T-helper 17 cell (primary cell): ENCODE measurements around the gene UNC5C. TPM values are rescaled to one million over a fixed set of nuclear protein-coding genes. Genes with fewer than 3 reads are reported as not detected.

Experiments used
- ATAC-seq: fragments of 150-1000 bp; cut with Tn5 transposase; 2 replicates; pipeline ENCODE4 v1.10.0; 2021; ENCODE audit warnings: mild to moderate bottlenecking, moderate library complexity
- DNase-seq, 3 donors: peaks; one replicate each; pipeline versions ENCODE4 v3.0.0 to v3.0.0-alpha.2; 2020 to 2021
- H3K9me3 ChIP-seq: one replicate; pipeline ENCODE4 v1.7.0; 2013; ENCODE audit warnings: low read length, mild to moderate bottlenecking; ENCODE audit not compliant: control insufficient read depth, poor library complexity, severe bottlenecking
- H3K27ac Mint-ChIP-seq: one replicate; pipeline ENCODE4 v1.8.0; 2022; ENCODE audit warnings: mild to moderate bottlenecking, moderate library complexity, mixed read lengths
- H3K27me3 Mint-ChIP-seq: one replicate; pipeline ENCODE4 v1.8.0; 2022; ENCODE audit warnings: mixed read lengths
- H3K36me3 Mint-ChIP-seq: one replicate; pipeline ENCODE4 v1.8.0; 2022; ENCODE audit warnings: low read depth, mixed read lengths
- H3K4me1 Mint-ChIP-seq: one replicate; pipeline ENCODE4 v1.8.0; 2022; ENCODE audit warnings: mild to moderate bottlenecking, mixed read lengths
- H3K4me3 Mint-ChIP-seq: one replicate; pipeline ENCODE4 v1.8.0; 2022; ENCODE audit warnings: mild to moderate bottlenecking, moderate library complexity, mixed read lengths
- total RNA-seq, 4 donors: library from RNA in 2 of 4; stranded (reverse) in 2 of 4; gene quantifications; one replicate each; pipeline ENCODE4 v1.2.3 and lab custom pipeline; 2022 to 2026

Gene UNC5C
- total RNA-seq, 2 donors from 2014 or later: 0.18 TPM; not detected in 1

GRCh38 chr4:95355021-95355420 lies 193.8 kb downstream of the UNC5C start:
- no peaks in the 10 kb centered on the region for H3K4me1 Mint-ChIP-seq
- no peak overlapping the region for H3K27ac Mint-ChIP-seq
- no peaks in the 10 kb centered on the region for H3K9me3 ChIP-seq
- no peak for DNase-seq
- no peaks in the 10 kb centered on the region for H3K27me3 Mint-ChIP-seq
- no peak overlapping the region for H3K4me3 Mint-ChIP-seq
- H3K36me3 Mint-ChIP-seq: no peaks in the 10 kb centered on the region
- ATAC-seq: no peak

DNA sequence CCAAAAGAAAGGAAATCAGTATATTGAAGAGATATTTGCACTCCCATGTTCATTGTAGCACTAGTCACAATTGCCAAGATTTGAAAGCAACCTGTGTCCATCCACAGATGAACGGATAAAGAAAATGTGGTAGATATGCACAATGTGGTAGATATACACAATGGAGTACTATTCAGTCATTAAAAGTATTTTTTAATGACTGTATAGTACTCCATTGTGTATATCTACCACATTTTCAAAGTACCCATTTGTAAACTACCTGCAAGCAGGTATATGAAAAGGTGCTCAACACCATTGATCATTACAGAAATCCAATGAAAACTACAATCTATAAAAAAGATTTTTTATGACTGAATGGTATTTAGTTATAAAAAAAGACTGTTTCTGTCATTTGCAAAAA lies 200.4 kb downstream of the UNC5C start:
- DNase-seq (no peak), ATAC-seq (no peak)
- Mint-ChIP-seq H3K4me1 (no peaks in the 10 kb centered on the region), H3K36me3 (no peaks in the 10 kb centered on the region), H3K27ac (no peak overlapping the region), H3K27me3 (no peaks in the 10 kb centered on the region), H3K4me3 (no peak overlapping the region)
- H3K9me3 ChIP-seq: no peaks in the 10 kb centered on the region

GRCh38 chr4:95343235-95343634 lies 205.5 kb downstream of the UNC5C start:
- no peaks in the 10 kb centered on the region for H3K36me3 Mint-ChIP-seq
- no peaks in the 10 kb centered on the region for H3K27me3 Mint-ChIP-seq
- ATAC-seq: no peak
- H3K4me1 Mint-ChIP-seq: no peaks in the 10 kb centered on the region
- no peak overlapping the region for H3K4me3 Mint-ChIP-seq
- H3K27ac Mint-ChIP-seq: no peak overlapping the region
- H3K9me3 ChIP-seq: no peaks in the 10 kb centered on the region
- DNase-seq: no peak

DNA sequence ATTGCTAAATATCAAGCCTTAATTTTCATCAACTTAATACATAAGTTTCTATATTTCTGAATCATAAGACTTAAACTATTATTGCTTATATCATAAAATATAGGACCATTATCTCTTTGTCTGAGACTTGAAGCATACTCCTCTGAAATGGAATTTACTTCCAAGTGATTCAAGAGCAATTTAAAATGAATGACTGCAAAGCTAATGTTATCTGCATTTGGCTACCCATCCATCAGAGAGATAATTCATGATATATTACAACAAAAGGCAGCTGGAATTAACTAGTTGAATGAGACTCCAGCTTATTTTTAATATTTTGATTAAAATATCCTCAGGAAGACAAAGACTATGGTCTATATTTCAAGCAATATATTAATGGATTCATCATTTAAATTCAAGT lies 208.6 kb downstream of the UNC5C start:
- Mint-ChIP-seq H3K36me3 (no peaks in the 10 kb centered on the region), H3K4me1 (no peaks in the 10 kb centered on the region), H3K4me3 (no peak overlapping the region), H3K27ac (no peak overlapping the region), H3K27me3 (peaks cover 5% of the 10 kb centered on the region)
- DNase-seq (no peak), ATAC-seq (no peak)
- no peaks in the 10 kb centered on the region for H3K9me3 ChIP-seq

- Mint-ChIP-seq H3K4me1 (no peaks in the 10 kb centered on the region), H3K36me3 (no peaks in the 10 kb centered on the region)
These were observed 223.1 kb downstream of the UNC5C start for GRCh38 chr4:95325665-95326064.

DNA sequence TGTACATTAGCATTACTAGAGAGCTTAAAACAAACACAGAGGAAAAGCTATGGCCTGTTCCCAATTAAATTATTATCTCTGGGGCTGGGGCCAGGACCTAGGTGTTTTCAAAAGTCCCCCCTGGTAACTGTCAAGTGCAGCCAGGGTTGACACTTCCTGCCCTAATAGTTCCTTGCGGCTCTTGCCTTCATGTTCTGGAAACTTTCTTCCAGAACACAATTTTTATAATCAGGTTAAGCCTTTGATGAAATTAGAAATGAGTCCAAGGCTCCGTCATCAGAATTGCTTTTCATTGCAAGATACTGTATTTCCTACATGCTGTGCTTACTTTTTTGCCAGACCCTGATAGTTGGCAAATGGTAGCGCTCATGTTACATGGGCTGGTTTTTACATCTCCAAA lies 229.6 kb downstream of the UNC5C start:
- ATAC-seq: no peak
- no peak overlapping the region for H3K27ac Mint-ChIP-seq
- DNase-seq: no peak
- H3K4me3 Mint-ChIP-seq: no peak overlapping the region
- no peaks in the 10 kb centered on the region for H3K9me3 ChIP-seq
- H3K4me1 Mint-ChIP-seq: peaks cover 2% of the 10 kb centered on the region
- H3K27me3 Mint-ChIP-seq: peaks cover under 1% of the 10 kb centered on the region
- H3K36me3 Mint-ChIP-seq: no peaks in the 10 kb centered on the region

More at GRCh38 chr4:95325665-95326064, 223.1 kb downstream of the UNC5C start:
- Mint-ChIP-seq H3K27me3 (no peaks in the 10 kb centered on the region), H3K4me3 (no peak overlapping the region), H3K27ac (no peak overlapping the region)
- DNase-seq (no peak), ATAC-seq (no peak)
- no peaks in the 10 kb centered on the region for H3K9me3 ChIP-seq

DNA sequence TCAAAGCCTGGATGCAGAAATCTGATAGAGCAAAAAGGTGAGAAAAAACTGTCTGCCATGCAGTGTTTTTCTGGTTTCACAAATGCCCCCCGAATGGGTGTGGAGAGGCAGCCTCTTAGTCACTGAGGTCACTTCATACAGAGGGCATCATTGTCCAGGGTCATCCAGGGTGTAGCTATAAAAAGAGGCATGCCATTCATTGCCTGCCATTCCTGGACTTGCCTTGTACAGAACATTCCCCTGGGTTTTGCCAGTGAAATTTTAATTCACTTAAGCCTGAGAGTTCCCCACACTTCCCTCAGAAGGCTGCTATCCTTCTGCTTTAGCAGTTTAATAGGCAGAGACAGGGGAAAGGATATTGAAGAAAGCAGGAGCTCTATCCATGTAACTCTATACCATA lies 230.3 kb downstream of the UNC5C start:
- H3K27me3 Mint-ChIP-seq: peaks cover 5% of the 10 kb centered on the region
- no peaks in the 10 kb centered on the region for H3K36me3 Mint-ChIP-seq
- no peak overlapping the region for H3K27ac Mint-ChIP-seq
- ATAC-seq: no peak
- H3K9me3 ChIP-seq: no peaks in the 10 kb centered on the region
- no peak for DNase-seq
- peaks cover 4% of the 10 kb centered on the region for H3K4me1 Mint-ChIP-seq
- no peak overlapping the region for H3K4me3 Mint-ChIP-seq

DNA sequence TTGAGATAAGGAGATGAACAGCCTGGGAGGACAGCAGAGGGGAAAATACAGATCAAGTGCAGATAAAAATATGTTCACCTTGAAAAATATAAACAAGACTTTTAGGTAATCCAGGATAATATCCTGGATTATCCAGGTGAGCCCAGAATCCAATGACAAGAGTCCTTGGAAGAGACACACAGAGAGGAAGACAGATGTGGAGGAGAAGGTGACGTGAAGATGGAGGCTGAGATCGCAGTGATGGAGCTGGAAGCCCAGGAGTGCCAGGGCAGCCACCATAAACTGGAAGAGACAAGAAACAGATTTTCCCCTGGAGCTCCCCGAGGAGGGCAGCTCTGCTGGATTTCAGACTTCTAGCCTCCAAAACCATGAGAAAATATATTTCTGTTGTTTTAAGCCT lies 230.7 kb downstream of the UNC5C start:
- no peak overlapping the region for H3K27ac Mint-ChIP-seq
- H3K4me3 Mint-ChIP-seq: no peak overlapping the region
- peaks cover 4% of the 10 kb centered on the region for H3K4me1 Mint-ChIP-seq
- DNase-seq (no peak), ATAC-seq (no peak)
- peaks cover 5% of the 10 kb centered on the region for H3K27me3 Mint-ChIP-seq
- no peaks in the 10 kb centered on the region for H3K9me3 ChIP-seq
- no peaks in the 10 kb centered on the region for H3K36me3 Mint-ChIP-seq

DNA sequence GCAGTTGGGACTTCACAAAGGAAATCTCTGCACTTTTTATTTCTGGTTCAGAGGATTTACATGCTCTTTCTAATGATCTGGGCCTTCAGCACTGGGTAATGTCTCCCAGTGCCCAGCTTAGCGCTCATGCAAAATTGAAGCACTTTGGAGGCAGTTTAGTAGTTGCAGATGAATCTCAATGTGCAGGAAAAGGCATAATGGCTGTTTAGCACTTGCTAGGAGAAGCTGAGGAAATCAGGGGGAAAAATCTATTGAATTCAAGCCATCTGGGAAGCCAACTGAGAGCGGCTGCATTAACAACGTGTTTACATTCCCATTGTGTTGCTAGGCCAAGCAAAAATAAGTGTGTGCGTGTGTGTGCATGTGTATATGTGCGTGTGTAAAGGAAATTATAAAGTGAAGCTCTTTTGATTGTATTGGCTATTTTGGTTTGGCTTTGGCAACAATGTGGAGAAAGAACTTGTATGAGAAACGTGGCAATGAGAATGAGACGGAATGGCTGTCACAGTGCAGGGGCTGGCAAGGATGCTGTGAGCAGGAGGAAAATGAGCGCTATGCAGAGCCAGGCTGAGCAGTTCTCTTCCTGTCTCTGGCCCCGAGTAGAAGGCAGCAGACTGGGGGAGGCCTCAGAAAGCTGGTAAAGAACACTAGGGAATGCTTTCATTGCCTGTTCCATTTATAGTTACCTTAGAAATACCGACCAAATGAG lies 231.5 kb downstream of the UNC5C start:
- Mint-ChIP-seq H3K4me1 (peaks cover 4% of the 10 kb centered on the region), H3K36me3 (no peaks in the 10 kb centered on the region), H3K27me3 (peaks cover 5% of the 10 kb centered on the region), H3K4me3 (no peak overlapping the region), H3K27ac (no peak overlapping the region)
- no peaks in the 10 kb centered on the region for H3K9me3 ChIP-seq
- ATAC-seq (no peak), DNase-seq (no peak)

- no peak for ATAC-seq
These were observed 234.2 kb downstream of the UNC5C start for GRCh38 chr4:95314573-95314972.

GRCh38 chr4:95304898-95305297 lies 243.9 kb downstream of the UNC5C start:
- Mint-ChIP-seq H3K4me3 (no peak overlapping the region), H3K4me1 (no peaks in the 10 kb centered on the region), H3K27me3 (no peaks in the 10 kb centered on the region), H3K27ac (no peak overlapping the region), H3K36me3 (no peaks in the 10 kb centered on the region)
- no peak for ATAC-seq
- H3K9me3 ChIP-seq: no peaks in the 10 kb centered on the region
- DNase-seq: no peak

More at GRCh38 chr4:95314573-95314972, 234.2 kb downstream of the UNC5C start:
- no peak for DNase-seq
- Mint-ChIP-seq H3K4me3 (no peak overlapping the region), H3K36me3 (no peaks in the 10 kb centered on the region), H3K27me3 (peaks cover 5% of the 10 kb centered on the region), H3K4me1 (peaks cover 4% of the 10 kb centered on the region), H3K27ac (no peak overlapping the region)
- no peaks in the 10 kb centered on the region for H3K9me3 ChIP-seq

DNA sequence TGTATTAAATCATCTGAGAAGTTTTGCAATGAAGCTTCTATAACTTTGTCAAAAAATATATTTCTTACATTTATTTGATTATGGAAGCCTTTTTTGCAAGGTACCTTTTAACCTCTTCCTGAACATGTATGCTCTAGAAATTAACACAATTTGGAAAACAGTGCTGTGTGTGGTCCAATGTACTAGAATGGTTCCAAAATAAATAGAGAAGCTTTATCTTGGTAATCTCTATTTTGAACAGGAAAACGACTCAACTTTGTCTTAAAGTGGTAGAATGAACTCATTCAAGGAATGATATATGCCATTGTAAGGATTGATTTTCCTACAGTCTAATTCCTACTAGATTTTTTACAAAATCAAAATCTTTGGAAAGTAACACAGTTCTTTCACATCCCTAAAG lies 248.5 kb downstream of the UNC5C start:
- H3K4me1 Mint-ChIP-seq: no peaks in the 10 kb centered on the region
- H3K36me3 Mint-ChIP-seq: no peaks in the 10 kb centered on the region
- DNase-seq: no peak
- H3K27me3 Mint-ChIP-seq: no peaks in the 10 kb centered on the region
- no peaks in the 10 kb centered on the region for H3K9me3 ChIP-seq
- no peak for ATAC-seq
- no peak overlapping the region for H3K4me3 Mint-ChIP-seq
- H3K27ac Mint-ChIP-seq: no peak overlapping the region

GRCh38 chr4:95296052-95296451 lies 252.7 kb downstream of the UNC5C start:
- Mint-ChIP-seq H3K36me3 (no peaks in the 10 kb centered on the region), H3K27me3 (no peaks in the 10 kb centered on the region), H3K4me1 (peaks cover 7% of the 10 kb centered on the region)

DNA sequence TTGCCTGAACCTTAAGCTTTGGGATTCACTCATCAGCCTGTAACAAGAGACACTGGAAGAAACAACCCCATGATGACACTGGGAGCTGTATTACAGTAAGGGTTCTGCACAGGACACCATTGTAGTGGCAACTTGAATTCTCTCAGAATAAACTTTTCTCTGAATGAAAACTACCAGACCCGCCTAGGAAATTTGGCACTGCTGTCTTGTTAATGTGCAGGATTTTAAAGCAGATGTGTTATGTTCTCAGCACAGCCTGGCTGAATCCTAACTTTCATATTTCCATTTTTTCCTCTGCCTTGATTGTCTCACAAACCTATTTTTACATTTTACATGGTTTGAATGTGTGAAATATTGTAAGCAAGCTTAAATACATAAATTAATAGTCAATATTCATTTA lies 253.6 kb downstream of the UNC5C start:
- Mint-ChIP-seq H3K27ac (no peak overlapping the region), H3K36me3 (no peaks in the 10 kb centered on the region), H3K4me1 (peaks cover 12% of the 10 kb centered on the region), H3K4me3 (no peak overlapping the region), H3K27me3 (no peaks in the 10 kb centered on the region)
- ATAC-seq (no peak), DNase-seq (no peak)
- no peaks in the 10 kb centered on the region for H3K9me3 ChIP-seq

More at GRCh38 chr4:95296052-95296451, 252.7 kb downstream of the UNC5C start:
- no peak for DNase-seq
- no peak overlapping the region for H3K27ac Mint-ChIP-seq
- no peak overlapping the region for H3K4me3 Mint-ChIP-seq
- no peak for ATAC-seq
- no peaks in the 10 kb centered on the region for H3K9me3 ChIP-seq
